ENCODE results near the gene CD300LG.
"Not testable (repeated sequence)": the region's sequence is repeated elsewhere in the genome, so short reads cannot be mapped to it uniquely, and the experiment has no call there.

The CD300LG gene, protein sequence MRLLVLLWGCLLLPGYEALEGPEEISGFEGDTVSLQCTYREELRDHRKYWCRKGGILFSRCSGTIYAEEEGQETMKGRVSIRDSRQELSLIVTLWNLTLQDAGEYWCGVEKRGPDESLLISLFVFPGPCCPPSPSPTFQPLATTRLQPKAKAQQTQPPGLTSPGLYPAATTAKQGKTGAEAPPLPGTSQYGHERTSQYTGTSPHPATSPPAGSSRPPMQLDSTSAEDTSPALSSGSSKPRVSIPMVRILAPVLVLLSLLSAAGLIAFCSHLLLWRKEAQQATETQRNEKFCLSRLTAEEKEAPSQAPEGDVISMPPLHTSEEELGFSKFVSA

DNA sequence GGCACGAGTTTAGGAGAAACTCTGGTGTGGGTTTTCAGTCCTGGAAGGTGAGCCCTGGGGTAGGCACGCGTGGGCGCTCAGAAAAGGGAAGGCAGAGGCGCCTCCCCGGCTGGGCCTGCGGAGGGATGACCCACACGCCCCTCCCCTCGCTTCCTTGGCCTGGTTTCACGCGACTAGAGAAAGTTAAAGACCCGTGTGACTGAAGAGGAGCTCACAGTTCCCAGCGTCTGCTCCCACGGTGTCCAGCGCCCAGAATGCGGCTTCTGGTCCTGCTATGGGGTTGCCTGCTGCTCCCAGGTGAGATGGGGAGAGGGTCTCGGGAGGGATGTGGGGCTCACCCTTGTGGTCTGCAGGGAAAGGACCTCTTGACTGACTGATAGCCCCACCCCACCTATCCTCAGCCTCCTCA lies at the start of gene CD300LG:
TSS of gene CD300LG (plus strand) at position 214 of the 409 bp plus-strand sequence. CDS start at position 255, 41 bp downstream.
- Mint-ChIP-seq H3K36me3 (ENCODE audit: low read depth) (no peaks in the 10 kb centered on the region), H3K27me3 (peaks cover 11% of the 10 kb centered on the region), H3K4me1 (ENCODE audit: low read depth) (no peaks in the 10 kb centered on the region), H3K9me3 (no peaks in the 10 kb centered on the region), H3K4me3 (no peak within 1 kb of the TSS), H3K27ac (no peak within 1 kb of the TSS)

DNA sequence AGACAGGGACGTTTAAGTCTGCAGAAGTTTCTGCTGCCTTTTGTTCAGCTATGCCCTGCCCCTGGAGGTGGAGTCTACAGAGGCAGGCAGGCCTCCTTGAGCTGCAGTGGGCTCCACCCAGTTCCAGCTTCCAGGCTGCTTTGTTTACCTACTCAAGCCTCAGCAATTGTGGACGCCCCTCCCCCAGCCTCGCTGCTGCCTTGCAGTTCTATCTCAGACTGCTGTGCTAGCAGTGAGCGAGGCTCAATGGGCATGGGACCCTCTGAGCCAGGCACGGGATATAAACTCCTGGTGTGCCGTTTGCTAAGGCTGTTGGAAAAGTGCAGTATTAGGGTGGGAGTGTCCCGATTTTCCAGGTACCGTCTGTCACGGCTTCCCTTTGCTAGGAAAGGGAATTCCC lies 49.0 kb upstream of the CD300LG start:
- H3K36me3 Mint-ChIP-seq (ENCODE audit: low read depth); H3K4me3 Mint-ChIP-seq; H3K4me1 Mint-ChIP-seq (ENCODE audit: low read depth); H3K27ac Mint-ChIP-seq; H3K9me3 Mint-ChIP-seq: not testable (repeated sequence)
- H3K27me3 Mint-ChIP-seq, result peaks cover 43% of the 10 kb centered on the region

DNA sequence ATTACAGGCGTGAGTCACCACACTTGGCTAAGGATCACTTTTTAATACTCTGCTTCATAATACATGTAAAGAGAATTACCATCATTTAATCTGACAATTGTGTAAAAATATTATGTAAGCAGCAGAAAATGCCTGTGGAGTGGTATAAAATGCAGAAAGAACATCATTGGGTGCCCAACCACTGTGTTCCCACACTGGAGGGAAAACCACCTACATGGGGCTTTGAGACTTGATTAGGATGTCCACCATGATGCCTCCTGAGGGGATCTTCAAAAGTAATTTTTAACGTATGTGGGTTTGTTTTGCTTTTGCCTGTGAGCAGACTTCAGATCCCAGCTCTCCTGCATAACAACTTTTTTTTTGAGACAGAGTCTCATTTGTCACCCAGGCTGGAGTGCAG lies 47.9 kb upstream of the CD300LG start:
- Mint-ChIP-seq H3K9me3 (no peaks in the 10 kb centered on the region), H3K36me3 (ENCODE audit: low read depth) (no peaks in the 10 kb centered on the region), H3K27me3 (peaks cover 49% of the 10 kb centered on the region), H3K4me1 (ENCODE audit: low read depth) (no peaks in the 10 kb centered on the region), H3K27ac (no peak overlapping the region), H3K4me3 (no peak overlapping the region)

DNA sequence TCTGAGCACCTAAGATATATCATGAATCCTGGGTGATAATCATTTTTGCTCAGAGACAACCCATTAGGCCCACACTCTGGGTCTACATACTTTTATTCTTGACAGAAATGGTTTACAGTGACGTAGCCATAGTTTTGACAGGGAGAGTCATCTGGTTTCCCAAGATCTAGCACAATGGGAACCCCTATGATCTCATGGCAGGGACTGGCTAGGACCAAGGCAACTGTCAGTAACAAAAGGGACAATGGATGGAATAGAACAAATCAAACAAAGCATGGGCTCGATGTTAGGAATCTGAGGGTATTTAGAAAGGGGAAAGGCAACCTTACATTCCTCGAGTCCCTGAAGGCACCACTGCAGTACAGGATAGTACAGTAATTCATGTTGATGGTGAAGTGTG lies 46.2 kb upstream of the CD300LG start:
- Mint-ChIP-seq H3K36me3 (ENCODE audit: low read depth) (no peaks in the 10 kb centered on the region), H3K4me1 (ENCODE audit: low read depth) (no peaks in the 10 kb centered on the region), H3K4me3 (no peak overlapping the region), H3K27me3 (peaks cover 53% of the 10 kb centered on the region), H3K9me3 (no peaks in the 10 kb centered on the region), H3K27ac (no peak overlapping the region)

DNA sequence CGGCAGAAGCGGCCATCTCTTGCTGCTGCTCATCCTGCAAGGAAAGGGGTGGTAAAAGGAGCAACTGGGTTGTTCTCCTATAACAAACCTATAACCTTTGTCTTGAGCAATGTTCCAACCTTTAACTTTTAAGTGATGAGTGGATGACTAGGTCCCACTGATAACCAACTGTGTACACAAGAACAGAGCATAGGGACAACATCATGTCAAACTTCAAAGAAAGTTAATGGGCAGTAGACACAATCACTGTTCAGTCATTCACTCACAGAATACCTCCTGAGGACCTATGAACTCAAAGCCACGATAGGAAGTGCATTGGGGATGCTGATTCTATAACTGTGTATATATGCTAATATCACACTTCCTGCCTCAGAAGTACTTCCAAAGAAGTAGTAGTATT lies 45.1 kb upstream of the CD300LG start:
- H3K9me3 Mint-ChIP-seq, result no peaks in the 10 kb centered on the region

DNA sequence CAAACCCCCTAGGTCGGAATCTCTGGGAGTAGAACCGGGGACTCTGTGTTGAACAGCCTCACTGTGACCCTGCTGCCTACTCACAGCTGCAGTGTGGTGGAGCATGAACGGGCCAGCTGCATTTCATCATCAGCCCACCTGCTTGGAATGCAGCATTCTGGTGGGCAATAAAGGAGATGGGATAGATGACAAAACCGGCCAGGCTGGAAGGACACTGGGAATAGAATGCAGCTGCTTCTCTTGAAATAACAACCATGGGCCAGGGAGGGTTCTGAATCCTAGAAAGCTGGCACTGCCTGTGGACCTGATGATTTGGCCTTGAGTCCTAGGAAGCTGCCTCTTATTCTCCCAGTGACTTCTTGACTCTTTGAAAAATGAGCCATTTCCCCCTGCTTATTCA lies 43.2 kb upstream of the CD300LG start:
- H3K4me3 Mint-ChIP-seq, result no peak overlapping the region
- H3K27ac Mint-ChIP-seq, result no peak overlapping the region
- H3K4me1 Mint-ChIP-seq (ENCODE audit: low read depth), result no peaks in the 10 kb centered on the region
- no peaks in the 10 kb centered on the region for H3K9me3 Mint-ChIP-seq
- no peaks in the 10 kb centered on the region for H3K36me3 Mint-ChIP-seq (ENCODE audit: low read depth)
- H3K27me3 Mint-ChIP-seq, result peaks cover 39% of the 10 kb centered on the region

More for the DNA sequence above, 45.1 kb upstream of the CD300LG start:
- Mint-ChIP-seq H3K27ac (no peak overlapping the region), H3K4me1 (ENCODE audit: low read depth) (no peaks in the 10 kb centered on the region), H3K4me3 (no peak overlapping the region), H3K36me3 (ENCODE audit: low read depth) (no peaks in the 10 kb centered on the region), H3K27me3 (peaks cover 44% of the 10 kb centered on the region)

DNA sequence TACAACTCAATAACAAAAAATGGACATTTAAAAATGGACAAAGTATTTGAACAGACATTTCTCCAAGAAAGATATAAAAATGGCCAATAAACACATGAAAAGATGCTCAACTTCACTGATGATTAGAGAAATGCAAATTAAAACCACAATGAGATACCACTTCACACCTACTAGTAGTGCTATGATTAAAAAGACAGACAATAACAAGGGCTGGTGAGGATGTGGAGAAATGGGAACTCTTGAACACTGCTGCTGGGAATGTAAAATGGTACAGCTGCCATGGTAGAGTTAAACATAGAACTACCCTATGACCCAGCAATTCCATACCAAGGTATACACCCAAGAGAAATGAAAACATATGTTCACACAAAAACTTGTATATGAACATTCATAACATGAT lies 41.9 kb upstream of the CD300LG start:
- no peaks in the 10 kb centered on the region for H3K4me1 Mint-ChIP-seq (ENCODE audit: low read depth)
- peaks cover 35% of the 10 kb centered on the region for H3K27me3 Mint-ChIP-seq
- H3K27ac Mint-ChIP-seq, result no peak overlapping the region
- no peak overlapping the region for H3K4me3 Mint-ChIP-seq
- H3K36me3 Mint-ChIP-seq (ENCODE audit: low read depth), result no peaks in the 10 kb centered on the region
- no peaks in the 10 kb centered on the region for H3K9me3 Mint-ChIP-seq

DNA sequence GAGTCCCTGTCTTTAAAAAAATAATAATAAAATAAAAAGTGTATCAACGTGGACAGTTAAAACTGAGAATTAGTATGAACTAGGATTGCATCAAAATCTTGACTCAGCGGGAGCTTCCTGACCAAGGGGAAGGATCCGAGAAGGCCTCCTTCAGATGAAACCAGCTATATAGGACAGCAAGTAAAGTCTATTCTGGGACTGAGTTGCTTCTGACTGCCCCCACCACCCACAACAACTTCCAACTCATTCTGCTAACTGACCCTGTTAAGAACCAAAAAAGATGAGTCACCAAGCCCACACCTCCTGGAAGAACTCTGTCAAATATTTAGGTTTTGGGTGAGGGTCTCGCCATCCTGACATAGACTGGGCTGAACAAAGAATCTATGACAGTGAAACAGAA lies 38.9 kb upstream of the CD300LG start:
- Mint-ChIP-seq H3K36me3 (ENCODE audit: low read depth) (no peaks in the 10 kb centered on the region), H3K9me3 (no peaks in the 10 kb centered on the region), H3K4me3 (no peak overlapping the region), H3K27ac (no peak overlapping the region), H3K27me3 (peaks cover 18% of the 10 kb centered on the region), H3K4me1 (ENCODE audit: low read depth) (no peaks in the 10 kb centered on the region)

DNA sequence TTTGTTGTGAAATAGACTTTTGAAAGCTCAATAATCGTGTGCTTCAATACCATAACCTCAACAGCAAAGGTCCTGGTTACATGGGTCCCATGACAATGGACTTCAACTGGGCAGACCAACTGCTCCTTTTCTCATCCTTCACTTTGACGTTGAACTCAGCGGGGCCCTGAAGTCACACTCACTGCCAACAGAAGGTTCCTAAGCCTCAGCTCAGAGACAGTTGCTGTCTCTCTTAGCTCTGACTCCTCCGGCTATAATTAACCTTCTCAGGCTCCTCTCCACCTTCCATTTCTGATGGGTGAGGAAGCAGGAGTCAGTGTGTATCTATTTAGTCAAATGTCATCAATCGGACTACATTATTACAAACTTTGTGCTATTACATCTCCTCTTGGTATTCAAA lies 37.9 kb upstream of the CD300LG start:
- H3K4me1 Mint-ChIP-seq (ENCODE audit: low read depth), result no peaks in the 10 kb centered on the region
- H3K27me3 Mint-ChIP-seq, result peaks cover 12% of the 10 kb centered on the region
- no peak overlapping the region for H3K27ac Mint-ChIP-seq
- no peaks in the 10 kb centered on the region for H3K9me3 Mint-ChIP-seq
- no peak overlapping the region for H3K4me3 Mint-ChIP-seq
- no peaks in the 10 kb centered on the region for H3K36me3 Mint-ChIP-seq (ENCODE audit: low read depth)

DNA sequence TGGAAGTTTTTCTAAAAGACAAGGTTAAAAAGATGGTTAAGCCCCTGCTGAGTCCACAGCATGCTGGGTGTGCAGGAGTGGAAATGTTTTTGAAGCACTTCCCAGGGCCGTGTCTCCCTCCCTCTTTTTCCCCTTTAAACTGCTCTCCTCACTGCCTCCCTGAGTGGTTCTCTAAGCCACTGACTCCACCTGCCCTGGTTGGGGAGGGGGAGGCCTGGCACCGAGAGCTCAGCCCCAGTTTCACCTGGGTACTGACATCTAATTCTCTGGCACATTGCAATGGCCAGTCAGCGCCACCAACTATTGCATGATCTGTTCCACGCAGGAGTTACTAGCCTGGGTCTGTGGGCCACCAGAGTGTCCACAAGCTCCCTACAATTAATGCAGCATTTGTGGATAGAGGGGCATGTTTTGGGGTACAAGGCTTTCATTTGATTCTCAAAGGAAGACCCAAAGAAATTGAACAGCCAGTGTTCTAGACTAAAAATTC lies 36.7 kb upstream of the CD300LG start:
- Mint-ChIP-seq H3K9me3 (no peaks in the 10 kb centered on the region), H3K4me1 (ENCODE audit: low read depth) (no peaks in the 10 kb centered on the region), H3K36me3 (ENCODE audit: low read depth) (no peaks in the 10 kb centered on the region)

DNA sequence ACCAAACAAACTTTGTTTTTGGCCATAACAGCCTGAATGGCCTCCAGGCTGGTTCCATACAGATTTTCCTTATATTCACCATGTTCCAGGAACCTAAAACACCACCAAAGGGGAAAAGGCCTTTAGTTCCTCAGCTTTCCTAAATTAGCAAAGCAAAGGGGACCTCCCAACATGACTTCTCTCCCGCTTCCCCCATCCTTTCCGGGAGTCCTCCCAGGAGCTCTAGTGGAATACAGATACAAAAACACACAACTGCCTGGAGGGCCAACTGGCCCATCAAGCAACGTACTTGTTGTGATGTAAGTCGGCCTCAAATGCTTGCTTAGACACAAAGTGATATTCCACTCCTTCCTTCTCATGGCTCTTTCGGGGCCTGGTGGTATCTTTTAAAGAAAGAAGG lies 36.2 kb upstream of the CD300LG start:
- peaks cover under 1% of the 10 kb centered on the region for H3K27me3 Mint-ChIP-seq
- H3K4me3 Mint-ChIP-seq, result no peak overlapping the region
- no peaks in the 10 kb centered on the region for H3K36me3 Mint-ChIP-seq (ENCODE audit: low read depth)
- H3K27ac Mint-ChIP-seq, result no peak overlapping the region
- H3K4me1 Mint-ChIP-seq (ENCODE audit: low read depth), result no peaks in the 10 kb centered on the region
- no peaks in the 10 kb centered on the region for H3K9me3 Mint-ChIP-seq

More for the DNA sequence above, 36.7 kb upstream of the CD300LG start:
- peaks cover 4% of the 10 kb centered on the region for H3K27me3 Mint-ChIP-seq
- no peak overlapping the region for H3K27ac Mint-ChIP-seq
- H3K4me3 Mint-ChIP-seq, result no peak overlapping the region

DNA sequence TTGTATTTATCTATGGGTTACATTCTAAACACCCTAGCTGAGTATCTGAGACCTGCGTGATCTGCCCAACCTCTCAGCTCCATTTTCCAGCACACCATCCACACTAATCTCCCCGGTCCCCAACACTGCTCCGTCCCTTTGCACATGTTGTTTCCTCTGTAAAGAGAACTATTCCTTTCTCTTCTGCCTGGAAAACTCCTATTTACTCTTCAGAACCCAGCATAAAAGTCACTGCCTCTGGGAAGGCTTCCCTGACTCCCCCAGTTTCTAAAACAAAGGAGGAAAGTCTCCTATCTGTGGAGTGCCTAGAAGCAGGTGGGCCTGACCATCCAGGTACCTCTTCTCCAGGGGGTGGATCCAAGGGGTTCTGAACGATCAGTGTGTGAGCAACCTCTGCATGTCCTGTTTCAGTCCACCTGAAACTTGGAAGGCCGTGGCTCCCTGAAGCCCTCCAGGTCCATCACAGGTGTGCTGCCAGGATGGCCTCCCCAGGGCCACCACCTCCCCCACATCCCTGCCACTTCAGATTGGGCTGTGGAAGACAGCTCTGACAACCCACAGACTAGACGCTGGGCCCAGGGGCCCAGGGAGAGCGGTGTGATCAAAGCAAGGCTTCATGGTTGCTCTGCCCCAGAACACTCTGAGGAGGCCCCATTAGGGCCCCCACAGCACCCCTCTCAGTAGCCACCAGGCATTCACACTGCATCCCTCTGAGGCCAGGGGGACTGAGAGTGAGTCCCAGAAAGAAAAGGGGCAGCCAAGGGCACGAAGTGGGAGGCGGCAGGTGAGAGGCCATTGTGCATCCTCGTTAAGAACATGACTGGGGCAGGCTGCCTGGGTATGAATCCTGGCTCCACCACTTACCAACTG lies 34.3 kb upstream of the CD300LG start:
- no peaks in the 10 kb centered on the region for H3K36me3 Mint-ChIP-seq (ENCODE audit: low read depth)
- no peaks in the 10 kb centered on the region for H3K27me3 Mint-ChIP-seq
- H3K27ac Mint-ChIP-seq, result no peak overlapping the region
- H3K9me3 Mint-ChIP-seq, result no peaks in the 10 kb centered on the region
- no peak overlapping the region for H3K4me3 Mint-ChIP-seq
- H3K4me1 Mint-ChIP-seq (ENCODE audit: low read depth), result no peaks in the 10 kb centered on the region

DNA sequence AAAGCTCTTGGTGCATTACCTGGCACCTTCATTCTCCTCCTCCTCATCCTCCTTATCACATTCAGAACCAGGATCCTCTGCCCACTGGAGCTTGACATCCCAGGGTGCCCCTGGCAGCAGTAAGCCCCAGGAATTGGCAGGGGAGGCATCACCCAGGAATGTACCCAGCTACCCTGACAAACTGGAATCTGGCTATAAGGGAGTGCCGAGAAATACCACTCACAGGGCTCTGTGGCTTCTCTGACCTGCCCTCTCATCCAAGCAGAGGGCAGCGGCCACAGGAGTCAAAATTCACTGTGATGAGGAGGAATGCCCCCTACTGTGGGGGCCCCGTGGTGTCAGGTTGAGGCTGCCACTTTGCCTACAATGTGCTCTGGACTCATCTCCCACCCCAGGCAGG lies 33.6 kb upstream of the CD300LG start:
- no peak overlapping the region for H3K4me3 Mint-ChIP-seq
- no peaks in the 10 kb centered on the region for H3K9me3 Mint-ChIP-seq
- H3K4me1 Mint-ChIP-seq (ENCODE audit: low read depth), result no peaks in the 10 kb centered on the region
- no peaks in the 10 kb centered on the region for H3K36me3 Mint-ChIP-seq (ENCODE audit: low read depth)
- H3K27ac Mint-ChIP-seq, result no peak overlapping the region
- H3K27me3 Mint-ChIP-seq, result no peaks in the 10 kb centered on the region

DNA sequence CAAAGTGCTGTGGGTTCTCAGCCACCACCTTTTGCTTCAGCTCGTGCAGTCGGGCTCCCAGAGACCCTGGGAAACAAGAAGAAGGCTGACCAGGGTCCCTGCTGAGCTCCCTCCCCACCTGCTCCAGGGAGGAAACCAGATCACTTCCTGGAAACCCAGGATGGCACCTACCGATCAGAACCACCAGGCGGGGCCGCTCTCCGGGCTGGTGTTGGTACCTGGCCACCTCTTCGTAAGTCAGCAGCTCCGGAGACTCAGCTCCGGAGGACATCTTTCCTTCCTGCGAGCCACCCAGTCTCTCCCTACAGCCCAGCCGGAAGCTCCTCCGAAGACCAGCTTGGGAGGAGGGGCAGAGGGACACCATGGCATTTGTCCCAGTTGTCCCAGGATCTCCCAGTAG lies 33.0 kb upstream of the CD300LG start:
- H3K9me3 Mint-ChIP-seq, result no peaks in the 10 kb centered on the region
- H3K36me3 Mint-ChIP-seq (ENCODE audit: low read depth), result no peaks in the 10 kb centered on the region
- H3K4me3 Mint-ChIP-seq, result no peak overlapping the region

DNA sequence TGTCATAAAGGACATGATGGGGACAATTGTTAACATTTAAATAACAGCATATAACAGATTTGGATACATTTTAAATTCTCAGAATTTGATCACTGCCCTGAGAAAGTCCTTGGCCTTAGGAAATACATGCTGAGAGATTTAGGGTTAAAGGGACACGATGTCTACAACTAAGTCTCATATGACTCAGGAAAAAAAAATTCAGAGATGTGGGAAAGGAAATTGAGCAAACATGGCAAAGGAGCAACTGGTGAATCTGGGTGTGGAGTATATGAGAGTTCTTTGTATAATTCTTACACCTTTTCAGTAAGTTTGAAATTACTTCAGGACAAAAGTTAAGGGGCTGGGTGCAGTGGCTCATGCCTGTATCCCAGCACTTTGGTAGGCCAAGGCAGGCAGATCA lies 32.3 kb upstream of the CD300LG start:
- Mint-ChIP-seq H3K4me3 (no peak overlapping the region), H3K4me1 (ENCODE audit: low read depth) (no peaks in the 10 kb centered on the region), H3K27ac (no peak overlapping the region), H3K27me3 (no peaks in the 10 kb centered on the region), H3K9me3 (no peaks in the 10 kb centered on the region), H3K36me3 (ENCODE audit: low read depth) (no peaks in the 10 kb centered on the region)

More for the DNA sequence above, 33.0 kb upstream of the CD300LG start:
- Mint-ChIP-seq H3K27ac (no peak overlapping the region), H3K4me1 (ENCODE audit: low read depth) (no peaks in the 10 kb centered on the region), H3K27me3 (no peaks in the 10 kb centered on the region)
